Osteocyte (in vitro differentiated cells): ENCODE data around the gene GXYLT1. TPM values are rescaled to one million over a fixed set of nuclear protein-coding genes. Genes with fewer than 3 reads are reported as not detected.

ENCODE experiments used
- DNase-seq: peaks from one replicate; pipeline ENCODE4 v3.0.0; 2021; ENCODE audit warnings: mixed read lengths; ENCODE audit not compliant: unreplicated experiment; ENCODE audit errors: extremely low spot score
- H3K27ac Mint-ChIP-seq: one replicate; pipeline ENCODE4 v1.8.0; 2021; ENCODE audit warnings: mild to moderate bottlenecking, mixed read lengths; ENCODE audit not compliant: unreplicated experiment
- H3K27me3 Mint-ChIP-seq: one replicate; pipeline ENCODE4 v1.8.0; 2021; ENCODE audit warnings: mixed read lengths; ENCODE audit not compliant: unreplicated experiment
- H3K36me3 Mint-ChIP-seq: one replicate; pipeline ENCODE4 v1.8.0; 2021; ENCODE audit warnings: mixed read lengths; ENCODE audit not compliant: unreplicated experiment
- H3K4me1 Mint-ChIP-seq: one replicate; pipeline ENCODE4 v1.8.0; 2021; ENCODE audit warnings: mixed read lengths; ENCODE audit not compliant: unreplicated experiment
- H3K4me3 Mint-ChIP-seq: one replicate; pipeline ENCODE4 v1.8.0; 2021; ENCODE audit warnings: mild to moderate bottlenecking, moderate library complexity, mixed read lengths; ENCODE audit not compliant: unreplicated experiment
- H3K9me3 Mint-ChIP-seq: one replicate; pipeline ENCODE4 v1.8.0; 2021; ENCODE audit warnings: mixed read lengths; ENCODE audit not compliant: unreplicated experiment
- CTCF ChIP-seq: fragments of 200-600 bp; sonication (generic); IDR thresholded peaks from 2 replicates; pipeline ENCODE4 v1.5.0; 2021; ENCODE audit warnings: antibody characterized with exemption, mild to moderate bottlenecking, moderate library complexity
- total RNA-seq: library from RNA; stranded (reverse); gene quantifications from 2 replicates; pipeline ENCODE4 v1.2.1, GENCODE V29; 2021

GXYLT1 gene
- total RNA-seq, 1 donor from 2014 or later, result 8.5 TPM

DNA sequence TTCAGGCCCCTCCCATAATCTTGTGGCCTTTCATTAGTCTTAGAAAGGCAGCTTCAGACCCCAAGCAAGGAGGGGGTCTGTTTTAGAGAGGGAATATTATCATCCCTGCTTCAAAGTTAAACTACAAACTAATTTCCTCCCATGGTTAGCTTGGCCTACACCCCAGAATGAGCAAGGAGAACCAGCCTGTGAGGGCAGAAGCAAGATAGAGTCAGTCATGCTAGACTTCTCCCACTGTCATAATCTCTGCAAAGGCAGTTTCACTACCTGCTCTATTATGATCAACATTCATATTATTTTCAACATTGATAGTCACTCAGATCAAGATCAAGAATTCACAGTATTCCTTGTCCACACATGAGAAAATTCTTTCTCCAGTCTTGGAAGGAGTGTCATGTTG, 105.1 kb downstream of the GXYLT1 start:
- Mint-ChIP-seq H3K4me3 (no peak overlapping the region), H3K27me3 (peaks cover 5% of the 10 kb centered on the region), H3K4me1 (no peaks in the 10 kb centered on the region), H3K36me3 (no peaks in the 10 kb centered on the region), H3K9me3 (peaks cover 18% of the 10 kb centered on the region), H3K27ac (no peak overlapping the region)
- TF ChIP-seq CTCF, result no peak
- DNase-seq, result no peak

DNA sequence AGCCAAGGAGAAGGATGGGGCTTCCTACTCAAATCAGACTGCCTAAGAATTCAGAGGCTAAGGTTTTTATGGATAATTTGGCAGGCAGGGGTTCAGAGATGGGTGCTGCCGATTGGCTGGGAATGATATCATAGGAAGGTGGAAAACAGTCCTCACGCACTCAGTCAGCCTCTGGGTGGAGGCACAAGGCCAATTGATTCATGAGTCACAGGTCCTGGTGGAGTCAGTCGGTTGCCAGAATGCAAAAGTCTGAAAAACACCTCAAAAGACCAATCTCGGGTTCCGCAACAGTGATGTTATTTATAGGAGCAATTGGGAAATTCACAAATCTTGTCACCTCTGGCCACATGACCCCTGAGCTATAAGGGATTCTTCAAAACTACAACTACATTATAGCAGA, 105.5 kb downstream of the GXYLT1 start:
- no peaks in the 10 kb centered on the region for H3K36me3 Mint-ChIP-seq
- H3K4me3 Mint-ChIP-seq, result no peak overlapping the region
- no peaks in the 10 kb centered on the region for H3K4me1 Mint-ChIP-seq
- DNase-seq, result no peak
- peaks cover 18% of the 10 kb centered on the region for H3K9me3 Mint-ChIP-seq
- no peak overlapping the region for H3K27ac Mint-ChIP-seq
- no peak for TF ChIP-seq CTCF
- peaks cover 5% of the 10 kb centered on the region for H3K27me3 Mint-ChIP-seq

- Mint-ChIP-seq H3K4me1 (no peaks in the 10 kb centered on the region), H3K27me3 (peaks cover 13% of the 10 kb centered on the region), H3K36me3 (no peaks in the 10 kb centered on the region), H3K4me3 (no peak overlapping the region), H3K9me3 (peaks cover 12% of the 10 kb centered on the region), H3K27ac (no peak overlapping the region)
- TF ChIP-seq CTCF, result no peak
- no peak for DNase-seq
Observed at GRCh38 chr12:42031847-42032564, 112.7 kb downstream of the GXYLT1 start.

Other genes with a start within 250 kb of the GXYLT1 start
- gene YAF2, start 93.4 kb upstream of the GXYLT1 start, total RNA-seq, result 29.6 and 36.7 TPM in 2 replicates
- gene ZCRB1, start 181.2 kb upstream of the GXYLT1 start, total RNA-seq, result 65.7 and 76.7 TPM in 2 replicates
- 56.6 and 60.7 TPM in 2 replicates for gene PPHLN1, start 181.3 kb upstream of the GXYLT1 start, total RNA-seq